Astrocyte (in vitro differentiated cells and primary cell): ENCODE data around the gene CHRNA5.

Experiments
- EZH2 ChIP-seq: IDR thresholded peaks from 2 replicates; pipeline ENCODE4 v1.6.1; 2012; ENCODE audit warnings: mild to moderate bottlenecking, low read length, inconsistent platforms; ENCODE audit not compliant: insufficient read depth
- TF ChIP-seq, protein P1 (sequence below): IDR thresholded peaks from 2 replicates; pipeline ENCODE4 v1.5.1; 2011; ENCODE audit warnings: low read depth, mild to moderate bottlenecking, inconsistent platforms, low read length, moderate library complexity; ENCODE audit not compliant: insufficient read depth

DNA sequence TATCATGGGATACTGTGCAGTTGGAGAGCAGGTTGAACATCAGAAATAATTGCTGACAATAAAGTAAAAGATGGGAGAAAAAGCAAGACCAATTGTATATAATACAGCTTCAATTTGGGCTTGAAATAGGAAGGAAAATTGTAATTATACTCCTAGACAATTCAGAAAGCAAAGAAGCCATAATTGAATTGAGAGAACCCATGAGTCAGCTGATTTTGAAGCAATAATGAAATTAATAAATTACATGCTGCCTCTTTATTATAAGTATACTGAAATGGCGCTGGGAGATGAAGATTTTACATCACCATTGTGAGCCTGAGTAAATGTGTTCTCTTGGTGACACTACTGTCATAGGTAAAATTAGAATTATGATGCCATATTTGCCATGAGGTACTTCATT is 32.3 kb downstream of the CHRNA5 start:
- TF ChIP-seq, protein P1, sequence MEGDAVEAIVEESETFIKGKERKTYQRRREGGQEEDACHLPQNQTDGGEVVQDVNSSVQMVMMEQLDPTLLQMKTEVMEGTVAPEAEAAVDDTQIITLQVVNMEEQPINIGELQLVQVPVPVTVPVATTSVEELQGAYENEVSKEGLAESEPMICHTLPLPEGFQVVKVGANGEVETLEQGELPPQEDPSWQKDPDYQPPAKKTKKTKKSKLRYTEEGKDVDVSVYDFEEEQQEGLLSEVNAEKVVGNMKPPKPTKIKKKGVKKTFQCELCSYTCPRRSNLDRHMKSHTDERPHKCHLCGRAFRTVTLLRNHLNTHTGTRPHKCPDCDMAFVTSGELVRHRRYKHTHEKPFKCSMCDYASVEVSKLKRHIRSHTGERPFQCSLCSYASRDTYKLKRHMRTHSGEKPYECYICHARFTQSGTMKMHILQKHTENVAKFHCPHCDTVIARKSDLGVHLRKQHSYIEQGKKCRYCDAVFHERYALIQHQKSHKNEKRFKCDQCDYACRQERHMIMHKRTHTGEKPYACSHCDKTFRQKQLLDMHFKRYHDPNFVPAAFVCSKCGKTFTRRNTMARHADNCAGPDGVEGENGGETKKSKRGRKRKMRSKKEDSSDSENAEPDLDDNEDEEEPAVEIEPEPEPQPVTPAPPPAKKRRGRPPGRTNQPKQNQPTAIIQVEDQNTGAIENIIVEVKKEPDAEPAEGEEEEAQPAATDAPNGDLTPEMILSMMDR, result no peak
- TF ChIP-seq EZH2, result no peak
